HFFc6 (cell line): ENCODE measurements around the gene GABRB1. TPM values are rescaled to one million over a fixed set of nuclear protein-coding genes. Genes with fewer than 3 reads are reported as not detected.

Experiments
- DNase-seq: peaks from one replicate; pipeline ENCODE4 v3.0.0-alpha.2; 2018
- H3K27ac Mint-ChIP-seq: 2 replicates; pipeline ENCODE4 v1.8.0; 2020; ENCODE audit warnings: mild to moderate bottlenecking, mixed read lengths
- H3K27me3 Mint-ChIP-seq: 2 replicates; pipeline ENCODE4 v1.8.0; 2021; ENCODE audit warnings: mild to moderate bottlenecking, moderate library complexity, mixed read lengths; ENCODE audit not compliant: insufficient read depth
- H3K36me3 Mint-ChIP-seq: 2 replicates; pipeline ENCODE4 v1.8.0; 2021; ENCODE audit warnings: low read depth, mixed read lengths
- H3K4me1 Mint-ChIP-seq: 2 replicates; pipeline ENCODE4 v1.8.0; 2020; ENCODE audit warnings: low read depth, mixed read lengths
- H3K4me3 Mint-ChIP-seq: 2 replicates; pipeline ENCODE4 v1.8.0; 2020; ENCODE audit warnings: mild to moderate bottlenecking, moderate library complexity, mixed read lengths
- H3K9me3 Mint-ChIP-seq: 2 replicates; pipeline ENCODE4 v1.8.0; 2020; ENCODE audit warnings: mild to moderate bottlenecking, mixed read lengths
- total RNA-seq, 6 experiments: library from RNA; stranded (reverse); fragmentation: NEBNext Ultra II Directional; extraction: Animal tissue kit (Norgen Biotek cat#: 25700); gene quantifications; 2 replicates in 1 of 6; 3 replicates in 5 of 6; pipeline ENCODE4 v1.2.3, GENCODE V29; 2021
- TF ChIP-seq, protein P1 (sequence below): fragments of 200-600 bp; sonication (generic); IDR thresholded peaks from 2 replicates; pipeline ENCODE4 v1.5.0; 2021; ENCODE audit warnings: antibody characterized with exemption, mild to moderate bottlenecking

Gene GABRB1
- total RNA-seq, 6 experiments from 2014 or later, result not detected

DNA sequence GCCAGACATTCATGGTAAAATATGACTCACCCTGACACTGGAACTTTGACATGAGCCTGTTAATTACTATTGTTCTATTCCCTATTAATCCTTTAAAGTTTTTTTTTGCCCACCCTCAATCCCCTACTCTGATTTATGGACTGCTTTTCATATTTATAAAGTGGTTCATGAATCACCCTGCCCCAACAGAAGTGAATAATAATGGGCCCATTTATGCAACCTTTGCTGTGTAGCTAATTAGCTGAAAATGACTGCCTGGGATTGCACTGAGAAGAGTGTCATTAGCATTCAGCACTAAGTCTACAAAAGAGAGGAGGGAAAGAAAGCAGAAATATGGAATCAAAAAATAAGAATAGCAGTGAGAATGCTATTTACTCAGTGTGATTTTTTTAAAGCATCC is 277.8 kb downstream of the GABRB1 start:
- no peak for DNase-seq
- Mint-ChIP-seq H3K27ac (no peak overlapping the region), H3K36me3 (no peaks in the 10 kb centered on the region), H3K27me3 (no peaks in the 10 kb centered on the region), H3K4me1 (no peaks in the 10 kb centered on the region), H3K4me3 (no peak overlapping the region), H3K9me3 (no peaks in the 10 kb centered on the region)
- TF ChIP-seq, protein P1, sequence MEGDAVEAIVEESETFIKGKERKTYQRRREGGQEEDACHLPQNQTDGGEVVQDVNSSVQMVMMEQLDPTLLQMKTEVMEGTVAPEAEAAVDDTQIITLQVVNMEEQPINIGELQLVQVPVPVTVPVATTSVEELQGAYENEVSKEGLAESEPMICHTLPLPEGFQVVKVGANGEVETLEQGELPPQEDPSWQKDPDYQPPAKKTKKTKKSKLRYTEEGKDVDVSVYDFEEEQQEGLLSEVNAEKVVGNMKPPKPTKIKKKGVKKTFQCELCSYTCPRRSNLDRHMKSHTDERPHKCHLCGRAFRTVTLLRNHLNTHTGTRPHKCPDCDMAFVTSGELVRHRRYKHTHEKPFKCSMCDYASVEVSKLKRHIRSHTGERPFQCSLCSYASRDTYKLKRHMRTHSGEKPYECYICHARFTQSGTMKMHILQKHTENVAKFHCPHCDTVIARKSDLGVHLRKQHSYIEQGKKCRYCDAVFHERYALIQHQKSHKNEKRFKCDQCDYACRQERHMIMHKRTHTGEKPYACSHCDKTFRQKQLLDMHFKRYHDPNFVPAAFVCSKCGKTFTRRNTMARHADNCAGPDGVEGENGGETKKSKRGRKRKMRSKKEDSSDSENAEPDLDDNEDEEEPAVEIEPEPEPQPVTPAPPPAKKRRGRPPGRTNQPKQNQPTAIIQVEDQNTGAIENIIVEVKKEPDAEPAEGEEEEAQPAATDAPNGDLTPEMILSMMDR, result no peak

DNA sequence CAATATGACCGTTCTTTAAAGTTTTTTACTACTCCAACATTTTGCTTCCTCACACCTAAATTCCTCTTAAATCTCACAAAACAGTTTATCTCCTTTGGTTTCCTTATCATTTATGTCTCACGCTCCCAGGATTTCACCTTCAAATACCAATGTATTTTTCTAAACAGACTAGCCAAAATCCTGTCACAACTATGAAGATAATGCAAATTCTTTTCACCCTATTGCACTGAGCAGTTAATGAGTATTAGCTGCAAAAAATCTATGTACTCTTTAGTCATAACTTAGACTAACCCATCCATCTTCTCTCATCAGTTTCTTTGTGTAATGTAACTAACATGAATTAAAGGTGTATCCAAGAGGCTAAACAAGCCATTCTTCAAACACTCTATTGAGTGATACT is 280.8 kb downstream of the GABRB1 start:
- Mint-ChIP-seq H3K9me3 (no peaks in the 10 kb centered on the region), H3K27ac (no peak overlapping the region)
- DNase-seq, result no peak

DNA sequence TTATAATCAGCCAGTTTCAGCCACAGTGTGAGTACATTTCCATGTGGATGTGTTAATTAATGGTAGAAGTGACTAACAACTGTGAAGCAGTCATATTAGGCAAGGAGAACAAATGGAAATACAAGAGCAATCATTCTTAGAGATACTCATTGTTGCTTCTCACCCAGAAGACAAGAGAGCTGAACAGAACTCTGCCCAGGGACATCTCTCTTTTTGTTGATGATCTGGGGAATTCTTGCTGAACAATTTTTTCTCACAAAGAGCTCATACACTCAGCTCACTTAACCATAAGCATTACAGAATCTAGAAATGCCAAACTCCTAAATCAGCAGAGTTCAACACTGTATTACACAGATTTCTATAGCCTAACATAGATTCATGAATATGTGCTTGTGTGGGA is 282.0 kb downstream of the GABRB1 start:
- Mint-ChIP-seq H3K9me3 (no peaks in the 10 kb centered on the region), H3K4me1 (no peaks in the 10 kb centered on the region), H3K27me3 (no peaks in the 10 kb centered on the region; the same call in 1 of the 2 replicates), H3K27ac (no peak overlapping the region), H3K36me3 (no peaks in the 10 kb centered on the region), H3K4me3 (no peak overlapping the region)
- TF ChIP-seq, protein P1, result no peak
- no peak for DNase-seq

More for the DNA sequence above, 280.8 kb downstream of the GABRB1 start:
- Mint-ChIP-seq H3K27me3 (no peaks in the 10 kb centered on the region; the same call in 1 of the 2 replicates), H3K4me3 (no peak overlapping the region), H3K4me1 (no peaks in the 10 kb centered on the region), H3K36me3 (no peaks in the 10 kb centered on the region)
- TF ChIP-seq, protein P1, result no peak

DNA sequence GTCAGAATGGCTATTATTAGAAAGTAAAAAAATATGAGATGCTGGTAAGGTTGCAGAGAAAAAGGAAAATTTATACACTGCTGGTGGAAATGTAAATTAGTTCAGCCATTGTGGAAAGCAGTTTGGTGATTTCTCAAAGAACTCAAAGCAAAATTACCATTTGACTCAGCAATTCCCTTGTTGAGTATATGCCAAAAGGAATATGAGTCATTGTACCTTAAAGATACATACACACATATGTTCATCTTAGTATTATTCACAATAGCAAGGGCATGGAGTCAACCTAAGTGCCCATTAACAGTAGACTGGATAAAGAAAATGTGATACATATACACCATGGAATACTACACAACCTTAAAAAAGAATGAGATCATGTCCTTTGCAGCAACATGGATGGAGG is 284.0 kb downstream of the GABRB1 start:
- TF ChIP-seq, protein P1, result no peak
- no peaks in the 10 kb centered on the region; the same call in 1 of the 2 replicates for H3K27me3 Mint-ChIP-seq
- H3K27ac Mint-ChIP-seq, result no peak overlapping the region
- peak; percentile 11 for DNase-seq
- H3K9me3 Mint-ChIP-seq, result no peaks in the 10 kb centered on the region
- H3K4me3 Mint-ChIP-seq, result no peak overlapping the region
- H3K36me3 Mint-ChIP-seq, result no peaks in the 10 kb centered on the region
- H3K4me1 Mint-ChIP-seq, result no peaks in the 10 kb centered on the region

DNA sequence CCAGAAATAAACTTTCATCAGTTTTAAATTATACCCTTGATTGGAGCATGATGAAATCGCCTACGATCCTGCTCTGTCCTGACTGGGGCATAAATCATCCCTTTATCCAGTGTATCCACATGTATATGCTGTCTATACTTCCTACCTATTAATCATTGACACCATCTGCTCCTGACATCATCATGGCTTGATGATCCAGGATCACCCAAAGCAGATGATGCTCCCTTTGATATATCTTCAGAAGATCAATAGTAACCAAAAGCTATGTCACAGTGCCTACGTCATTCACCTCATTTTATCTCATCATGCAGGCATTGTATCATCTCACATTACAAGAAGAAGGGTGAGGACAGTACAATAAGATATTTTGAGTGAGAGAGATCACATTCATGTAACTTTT is 294.7 kb downstream of the GABRB1 start:
- TF ChIP-seq, protein P1, result no peak
- Mint-ChIP-seq H3K4me3 (no peak overlapping the region), H3K9me3 (no peaks in the 10 kb centered on the region), H3K27me3 (no peaks in the 10 kb centered on the region; the same call in none of the 2 replicates), H3K27ac (no peak overlapping the region), H3K36me3 (no peaks in the 10 kb centered on the region), H3K4me1 (no peaks in the 10 kb centered on the region)
- no peak for DNase-seq

DNA sequence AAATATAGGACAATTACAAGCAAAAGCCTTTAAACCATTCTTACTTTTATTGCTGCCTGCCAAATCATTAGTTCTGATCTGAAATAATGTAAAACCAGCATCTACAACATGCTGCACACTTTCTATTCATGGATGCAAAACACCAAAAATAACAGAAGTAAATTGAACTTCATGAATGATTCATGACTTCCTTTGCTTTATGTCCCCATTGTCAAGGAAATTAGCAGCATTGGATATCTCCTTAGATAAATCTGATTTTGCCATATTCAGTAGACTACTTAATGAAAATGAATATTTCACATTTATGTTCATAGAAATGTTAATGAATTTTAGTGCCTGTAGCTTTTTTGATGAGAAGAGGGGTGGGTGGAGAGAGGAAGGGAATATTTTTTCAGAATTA is 299.5 kb downstream of the GABRB1 start:
- Mint-ChIP-seq H3K27ac (no peak overlapping the region), H3K36me3 (no peaks in the 10 kb centered on the region), H3K27me3 (no peaks in the 10 kb centered on the region; the same call in 1 of the 2 replicates), H3K9me3 (no peaks in the 10 kb centered on the region), H3K4me3 (no peak overlapping the region), H3K4me1 (peaks cover 8% of the 10 kb centered on the region)
- TF ChIP-seq, protein P1, result no peak
- DNase-seq, result no peak
